GM04503 (cell line): ENCODE data around the gene OR11L1.

Source experiments
- DNase-seq: peaks from one replicate; pipeline ENCODE4 v3.0.0-alpha.2; 2012; ENCODE audit warnings: low read depth

OR11L1 gene

GRCh38 chr1:247841796-247842195 lies at the start of gene OR11L1:
TSS of gene OR11L1 (minus strand) at chr1:247841896. CDS start at chr1:247841896, 0 bp downstream.
- DNase-seq = no peak

GRCh38 chr1:247884797-247885413 lies 43.2 kb upstream of the OR11L1 start:
- no peak for DNase-seq

GRCh38 chr1:247883346-247883745 lies 41.6 kb upstream of the OR11L1 start:
- no peak for DNase-seq

GRCh38 chr1:247865416-247865815 lies 23.7 kb upstream of the OR11L1 start:
- no peak for DNase-seq

GRCh38 chr1:247864644-247865043 lies 22.9 kb upstream of the OR11L1 start:
- DNase-seq = no peak

- DNase-seq = no peak
Observed at GRCh38 chr1:247862756-247863155, 21.1 kb upstream of the OR11L1 start.

GRCh38 chr1:247857985-247858619 lies 16.4 kb upstream of the OR11L1 start:
- no peak for DNase-seq

- DNase-seq = no peak
Observed at GRCh38 chr1:247857069-247857984, 15.6 kb upstream of the OR11L1 start, which contains the start of gene TRIM58. TSS of gene TRIM58 (plus strand) at chr1:247857187. CDS start at chr1:247857247, 60 bp downstream.

GRCh38 chr1:247855911-247856310 lies 14.2 kb upstream of the OR11L1 start:
- DNase-seq = no peak

GRCh38 chr1:247854899-247855545 lies 13.3 kb upstream of the OR11L1 start:
- DNase-seq = no peak

GRCh38 chr1:247849616-247850015 lies 7.9 kb upstream of the OR11L1 start:
- no peak for DNase-seq

GRCh38 chr1:247848346-247848745 lies 6.7 kb upstream of the OR11L1 start:
- no peak for DNase-seq

GRCh38 chr1:247845693-247846017 lies 4.0 kb upstream of the OR11L1 start:
- DNase-seq = no peak

- DNase-seq = no peak
Observed at GRCh38 chr1:247845011-247845692, 3.5 kb upstream of the OR11L1 start.

- no peak for DNase-seq
Observed at GRCh38 chr1:247843411-247843810, 1.7 kb upstream of the OR11L1 start.

GRCh38 chr1:247840818-247841217 lies 878 bp downstream of the OR11L1 start:
- DNase-seq = no peak

GRCh38 chr1:247833601-247834000 lies 8.1 kb downstream of the OR11L1 start:
- DNase-seq = no peak

GRCh38 chr1:247829656-247830055 lies 12.0 kb downstream of the OR11L1 start:
- no peak for DNase-seq

- DNase-seq = no peak
Observed at GRCh38 chr1:247825362-247825761, 16.3 kb downstream of the OR11L1 start.

GRCh38 chr1:247824023-247824422 lies 17.7 kb downstream of the OR11L1 start, which contains the start of gene OR14A16:
TSS of gene OR14A16 (minus strand) at chr1:247824119. CDS start at chr1:247815729, 8,390 bp downstream.
- DNase-seq = no peak

GRCh38 chr1:247822060-247822459 lies 19.6 kb downstream of the OR11L1 start:
- no peak for DNase-seq

GRCh38 chr1:247812637-247813036 lies 29.1 kb downstream of the OR11L1 start:
- no peak for DNase-seq
